CD4-positive, alpha-beta memory T cell (primary cell): ENCODE results near the gene FOXL2NB. TPM values are rescaled to one million over a fixed set of nuclear protein-coding genes. Genes with fewer than 3 reads are reported as not detected.
A peak's percentile ranks its signal among the peaks of the same experiment; 100 is the strongest.

Experiments used
- CTCF ChIA-PET: fragments of 350-600 bp; sonication (Branson Sonifier 250); formaldehyde crosslinking; loops from one replicate; lab custom pipeline; 2021; ENCODE audit warnings: inconsistent platforms; ENCODE audit not compliant: partially characterized antibody; lab: Charles Lee
- POLR2A ChIA-PET: fragments of 350-600 bp; sonication (Branson Sonifier 250); formaldehyde crosslinking; loops from one replicate; lab custom pipeline; 2021; ENCODE audit not compliant: partially characterized antibody; lab: Charles Lee
- DNase-seq, 5 donors: peaks; one replicate each; pipeline versions ENCODE4 v3.0.0 to v3.0.0-alpha.2; 2020 to 2022; ENCODE audit warnings: mixed read lengths in 1 of 5
- H3K27ac ChIP-seq: one replicate; pipeline ENCODE4 v1.7.0; 2013; ENCODE audit warnings: low read depth, low read length
- H3K27me3 ChIP-seq: 2 replicates; pipeline ENCODE4 v1.7.0; 2013; ENCODE audit warnings: mild to moderate bottlenecking, low read length, moderate library complexity; ENCODE audit not compliant: insufficient read depth
- H3K36me3 ChIP-seq: 2 replicates; pipeline ENCODE4 v1.7.0; 2013; ENCODE audit warnings: mild to moderate bottlenecking, low read length, moderate library complexity; ENCODE audit not compliant: insufficient read depth
- H3K4me1 ChIP-seq: 2 replicates; pipeline ENCODE4 v1.7.0; 2013; ENCODE audit warnings: mild to moderate bottlenecking, low read length, moderate library complexity; ENCODE audit not compliant: insufficient read depth
- H3K4me3 ChIP-seq, 2 donors: one replicate each; pipeline ENCODE4 v1.7.0; 2013; ENCODE audit warnings: low read length in 2 of 2, mild to moderate bottlenecking in 1 of 2
- H3K9me3 ChIP-seq, 2 donors: one replicate each; pipeline ENCODE4 v1.7.0; 2013; ENCODE audit warnings: low read length in 2 of 2, control low read depth in 1 of 2; ENCODE audit not compliant: control insufficient read depth in 1 of 2
- H3K27ac Mint-ChIP-seq, 7 donors: one replicate each; pipeline ENCODE4 v1.8.0; 2020 to 2021; ENCODE audit warnings: mixed read lengths in 7 of 7, mild to moderate bottlenecking in 6 of 7, inconsistent platforms in 3 of 7, moderate library complexity in 3 of 7
- H3K27me3 Mint-ChIP-seq, 2 donors: one replicate each; pipeline ENCODE4 v1.8.0; 2020 to 2021; ENCODE audit warnings: mixed read lengths in 2 of 2
- H3K36me3 Mint-ChIP-seq, 2 donors: one replicate each; pipeline ENCODE4 v1.8.0; 2020 to 2021; ENCODE audit warnings: mixed read lengths in 2 of 2, inconsistent platforms in 1 of 2, mild to moderate bottlenecking in 1 of 2
- H3K4me1 Mint-ChIP-seq, 4 donors: one replicate each; pipeline ENCODE4 v1.8.0; 2020 to 2021; ENCODE audit warnings: mixed read lengths in 4 of 4, mild to moderate bottlenecking in 1 of 4
- H3K4me3 Mint-ChIP-seq, 8 donors: one replicate each; pipeline ENCODE4 v1.8.0; 2020 to 2021; ENCODE audit warnings: mixed read lengths in 8 of 8, mild to moderate bottlenecking in 7 of 8, moderate library complexity in 6 of 8, inconsistent platforms in 3 of 8
- H3K9me3 Mint-ChIP-seq, 8 donors: one replicate each; pipeline ENCODE4 v1.8.0; 2020 to 2021; ENCODE audit warnings: mixed read lengths in 8 of 8, mild to moderate bottlenecking in 5 of 8, inconsistent platforms in 3 of 8, moderate library complexity in 1 of 8
- intact Hi-C: fragments of 100-400 bp; cut with micrococcal nuclease; formaldehyde crosslinking; loops from one replicate; pipeline ENCODE4 v1.15.1; 2023
- polyA plus RNA-seq, 2 donors: library from polyadenylated mRNA; unstranded; fragments of 300-500 nt; fragmentation: Illumina TruSeq; gene quantifications; one replicate each; pipeline ENCODE4 v1.2.3, GENCODE V29; 2021
- total RNA-seq, 2 experiments: library from RNA; stranded (reverse); gene quantifications; one replicate each; pipeline ENCODE4 v1.2.3, GENCODE V29; 2021

Gene FOXL2NB
- total and polyA plus RNA-seq, 4 experiments from 2014 or later, result 0.04 TPM; not detected in 3

- Mint-ChIP-seq H3K4me1 (peaks cover 14 to 43% (median 28%) of the 10 kb centered on the region in 4 donors), H3K4me3 (peak overlapping the region; percentile 33 to 83 (median 76)), H3K27me3 (peaks cover 62 to 72% of the 10 kb centered on the region in 2 donors), H3K9me3 (no peaks in the 10 kb centered on the region), H3K36me3 (no peaks in the 10 kb centered on the region), H3K27ac (peak overlapping the region in 1 of 7 donors; percentile 19)
- H3K4me1 ChIP-seq, result peaks cover 45% of the 10 kb centered on the region
- H3K27ac ChIP-seq, result no peak overlapping the region
- no peaks in the 10 kb centered on the region for H3K36me3 ChIP-seq
- no peaks in the 10 kb centered on the region for H3K9me3 ChIP-seq
- DNase-seq, result peak in 2 of 5 donors; percentile 16 to 32
- H3K4me3 ChIP-seq, result peak overlapping the region in 1 of 2 donors; percentile 26
- ChIA-PET POLR2A (interaction anchor here (0.8 kb wide), 1 partner anchor 21 kb away, joined by 4 read pairs; no protein-coding TSS in a partner anchor), CTCF (interaction anchor here (0.6 to 15.1 kb wide), 27 partner anchors 8 to 755 kb away, joined by 3 to 272 read pairs (median 5); partner anchors contain the start of genes CEP70, FOXL2 and FOXL2NB)
- H3K27me3 ChIP-seq, result peaks cover 56% of the 10 kb centered on the region
- intact Hi-C loops, result loop anchor here (1.0 to 5.0 kb wide), 3 partner anchors 7 to 405 kb away; partner anchors contain the start of gene MRPS22
These were observed 10.0 kb upstream of the FOXL2NB start for GRCh38 chr3:138936741-138937689.

- no peaks in the 10 kb centered on the region for H3K9me3 Mint-ChIP-seq
- Histone ChIP-seq H3K4me1 (peaks cover 45% of the 10 kb centered on the region), H3K27me3 (peaks cover 62% of the 10 kb centered on the region), H3K4me3 (peak overlapping the region in 1 of 2 donors; percentile 26), H3K36me3 (no peaks in the 10 kb centered on the region), H3K9me3 (no peaks in the 10 kb centered on the region), H3K27ac (no peak overlapping the region)
- POLR2A ChIA-PET, result no interaction called here
- H3K4me1 Mint-ChIP-seq, result peaks cover 16 to 43% (median 29%) of the 10 kb centered on the region in 4 donors
- H3K4me3 Mint-ChIP-seq, result peak overlapping the region; percentile 10 to 83 (median 46)
- H3K36me3 Mint-ChIP-seq, result no peaks in the 10 kb centered on the region
- intact Hi-C loops, result loop anchor here (5.0 kb wide), 1 partner anchor 405 kb away; the partner anchor contains the start of gene MRPS22
- H3K27me3 Mint-ChIP-seq, result peaks cover 68 to 76% of the 10 kb centered on the region in 2 donors
- CTCF ChIA-PET, result interaction anchor here (15.1 kb wide), 1 partner anchor 16 kb away, joined by 272 read pairs; no protein-coding TSS in a partner anchor
- peak overlapping the region in 1 of 7 donors; percentile 19 for H3K27ac Mint-ChIP-seq
- DNase-seq, result no peak
These were observed 9.3 kb upstream of the FOXL2NB start for GRCh38 chr3:138937690-138938055.

- peak in 2 of 5 donors; percentile 31 to 32 for DNase-seq
- H3K9me3 Mint-ChIP-seq, result no peaks in the 10 kb centered on the region
- CTCF ChIA-PET, result interaction anchor here (1.1 to 15.1 kb wide), 2 partner anchors 17 to 25 kb away, joined by 3 to 272 read pairs; no protein-coding TSS in a partner anchor
These were observed 8.8 kb upstream of the FOXL2NB start for GRCh38 chr3:138938056-138938876.

GRCh38 chr3:138938877-138939560 lies 8.0 kb upstream of the FOXL2NB start:
- no peaks in the 10 kb centered on the region for H3K36me3 ChIP-seq
- peaks cover 48% of the 10 kb centered on the region for H3K4me1 ChIP-seq
- Mint-ChIP-seq H3K4me3 (peak overlapping the region in 6 of 8 donors; percentile 43 to 83 (median 64)), H3K27me3 (peaks cover 71 to 81% of the 10 kb centered on the region in 2 donors), H3K36me3 (no peaks in the 10 kb centered on the region), H3K9me3 (peaks cover 0 to 3% (median 0%) of the 10 kb centered on the region in 8 donors), H3K27ac (peak overlapping the region in 2 of 7 donors; percentile 15 to 59), H3K4me1 (peaks cover 17 to 52% (median 33%) of the 10 kb centered on the region in 4 donors)
- no peak overlapping the region for H3K4me3 ChIP-seq
- ChIA-PET CTCF (interaction anchor here (1.1 to 15.1 kb wide), 2 partner anchors 18 to 26 kb away, joined by 3 to 272 read pairs; no protein-coding TSS in a partner anchor), POLR2A (no interaction called here)
- no peaks in the 10 kb centered on the region for H3K9me3 ChIP-seq
- H3K27ac ChIP-seq, result no peak overlapping the region
- no peak for DNase-seq
- intact Hi-C loops, result loop anchor here (5.0 kb wide), 1 partner anchor 403 kb away; the partner anchor contains the start of gene MRPS22
- H3K27me3 ChIP-seq, result peaks cover 76% of the 10 kb centered on the region

More at GRCh38 chr3:138938056-138938876, 8.8 kb upstream of the FOXL2NB start:
- no peaks in the 10 kb centered on the region for H3K36me3 ChIP-seq
- peaks cover 16 to 45% (median 30%) of the 10 kb centered on the region in 4 donors for H3K4me1 Mint-ChIP-seq
- no peak overlapping the region for H3K27ac ChIP-seq
- peaks cover 45% of the 10 kb centered on the region for H3K4me1 ChIP-seq
- H3K27ac Mint-ChIP-seq, result peak overlapping the region in 2 of 7 donors; percentile 59 to 70
- peak overlapping the region in 1 of 2 donors; percentile 24 for H3K4me3 ChIP-seq
- POLR2A ChIA-PET, result no interaction called here
- H3K4me3 Mint-ChIP-seq, result peak overlapping the region; percentile 38 to 83 (median 64)
- intact Hi-C loops, result loop anchor here (5.0 kb wide), 1 partner anchor 404 kb away; the partner anchor contains the start of gene MRPS22
- peaks cover 68% of the 10 kb centered on the region for H3K27me3 ChIP-seq
- H3K9me3 ChIP-seq, result no peaks in the 10 kb centered on the region
- H3K36me3 Mint-ChIP-seq, result no peaks in the 10 kb centered on the region
- H3K27me3 Mint-ChIP-seq, result peaks cover 68 to 77% of the 10 kb centered on the region in 2 donors

- H3K27ac ChIP-seq, result no peak overlapping the region
- Mint-ChIP-seq H3K27ac (no peak overlapping the region), H3K36me3 (peaks cover 0 to 1% of the 10 kb centered on the region in 2 donors), H3K9me3 (peaks cover 0 to 6% (median 0%) of the 10 kb centered on the region in 8 donors), H3K27me3 (peaks cover 71 to 80% of the 10 kb centered on the region in 2 donors), H3K4me1 (peaks cover 22 to 59% (median 39%) of the 10 kb centered on the region in 4 donors), H3K4me3 (peak overlapping the region in 2 of 8 donors; percentile 7 to 59)
- no peaks in the 10 kb centered on the region for H3K36me3 ChIP-seq
- intact Hi-C loops, result loop anchor here (5.0 to 10.0 kb wide), 3 partner anchors 403 to 755 kb away; partner anchors contain the start of genes ARMC8 and MRPS22
- no peak overlapping the region for H3K4me3 ChIP-seq
- no peak for DNase-seq
- CTCF ChIA-PET, result interaction anchor here (1.4 to 15.1 kb wide), 3 partner anchors 11 to 18 kb away, joined by 3 to 272 read pairs (median 6); no protein-coding TSS in a partner anchor
- H3K27me3 ChIP-seq, result peaks cover 82% of the 10 kb centered on the region
- peaks cover 55% of the 10 kb centered on the region for H3K4me1 ChIP-seq
- POLR2A ChIA-PET, result no interaction called here
- H3K9me3 ChIP-seq, result no peaks in the 10 kb centered on the region
These were observed 7.3 kb upstream of the FOXL2NB start for GRCh38 chr3:138939561-138940241.
